ENCODE data around the gene SLCO4A1. TPM values are rescaled to one million over a fixed set of nuclear protein-coding genes. Genes with fewer than 3 reads are reported as not detected.

The SLCO4A1 gene
- total and polyA plus RNA-seq, 8 donors = 0.58 to 44.3 (median 11.9) TPM

DNA sequence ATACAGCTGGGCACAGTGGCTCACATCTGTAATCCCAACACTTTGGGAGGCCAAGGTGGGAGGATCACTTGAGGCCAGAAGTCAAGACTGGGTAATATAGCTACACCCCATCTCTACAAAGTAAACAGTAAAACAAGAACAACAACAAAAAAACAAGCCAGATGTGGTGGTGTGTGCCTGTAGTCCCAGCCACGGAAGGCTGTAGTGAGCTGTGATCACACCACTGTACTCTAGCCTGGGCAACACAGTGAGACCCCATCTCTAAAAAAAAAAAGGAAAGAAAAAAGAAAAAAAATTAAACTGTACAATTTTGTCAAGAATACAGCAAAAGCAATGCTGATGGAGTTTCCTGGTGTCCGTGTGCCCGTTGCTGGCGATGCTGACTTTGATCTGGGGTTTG is 47.2 kb upstream of the SLCO4A1 start:
- peaks cover 7 to 91% (median 20%) of the 10 kb centered on the region in 3 donors for H3K27me3 ChIP-seq
- TF ChIP-seq, protein P1, sequence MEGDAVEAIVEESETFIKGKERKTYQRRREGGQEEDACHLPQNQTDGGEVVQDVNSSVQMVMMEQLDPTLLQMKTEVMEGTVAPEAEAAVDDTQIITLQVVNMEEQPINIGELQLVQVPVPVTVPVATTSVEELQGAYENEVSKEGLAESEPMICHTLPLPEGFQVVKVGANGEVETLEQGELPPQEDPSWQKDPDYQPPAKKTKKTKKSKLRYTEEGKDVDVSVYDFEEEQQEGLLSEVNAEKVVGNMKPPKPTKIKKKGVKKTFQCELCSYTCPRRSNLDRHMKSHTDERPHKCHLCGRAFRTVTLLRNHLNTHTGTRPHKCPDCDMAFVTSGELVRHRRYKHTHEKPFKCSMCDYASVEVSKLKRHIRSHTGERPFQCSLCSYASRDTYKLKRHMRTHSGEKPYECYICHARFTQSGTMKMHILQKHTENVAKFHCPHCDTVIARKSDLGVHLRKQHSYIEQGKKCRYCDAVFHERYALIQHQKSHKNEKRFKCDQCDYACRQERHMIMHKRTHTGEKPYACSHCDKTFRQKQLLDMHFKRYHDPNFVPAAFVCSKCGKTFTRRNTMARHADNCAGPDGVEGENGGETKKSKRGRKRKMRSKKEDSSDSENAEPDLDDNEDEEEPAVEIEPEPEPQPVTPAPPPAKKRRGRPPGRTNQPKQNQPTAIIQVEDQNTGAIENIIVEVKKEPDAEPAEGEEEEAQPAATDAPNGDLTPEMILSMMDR (IDR thresholded peaks at IDR 0.05) = no peak
- TF ChIP-seq POLR2A (IDR thresholded peaks at IDR 0.05) = no peak
- no peak for TF ChIP-seq EP300 (IDR thresholded peaks at IDR 0.05)
- 53 to 72% (median 66%) methylated on average over 4 of the region's 4 CpGs for WGBS, 5 donors
- no peak overlapping the region for H3K27ac ChIP-seq
- peaks cover 9 to 30% (median 20%) of the 10 kb centered on the region in 4 donors for H3K4me1 ChIP-seq
- no peak overlapping the region for H3K4me3 ChIP-seq
- no peak for DNase-seq
- H3K36me3 ChIP-seq = no peaks in the 10 kb centered on the region
- H3K9me3 ChIP-seq = no peaks in the 10 kb centered on the region
- intact Hi-C loops (cut with DNase I; ENCODE audit: low total_unique reads) = no loop called here

DNA sequence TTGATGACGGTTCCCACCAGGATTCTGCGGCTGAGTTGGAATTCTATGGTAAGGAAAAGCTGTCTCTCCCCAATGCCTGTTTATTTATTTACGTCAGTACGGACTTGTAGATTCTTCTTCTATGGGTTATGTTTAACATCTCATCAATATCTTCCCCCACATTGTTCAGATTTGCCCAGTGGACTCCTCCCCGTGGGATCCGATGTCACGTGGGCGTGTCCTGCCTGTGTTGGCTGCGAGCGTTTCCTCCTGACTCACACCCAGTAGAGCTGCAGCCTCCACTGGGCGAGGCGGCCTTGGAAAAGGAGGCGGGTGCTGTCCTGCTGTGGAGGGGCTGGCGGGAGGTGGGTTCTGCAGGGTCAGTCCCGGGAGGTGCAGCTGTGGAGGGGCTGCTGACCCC is 46.8 kb upstream of the SLCO4A1 start:
- peaks cover 7 to 88% (median 20%) of the 10 kb centered on the region in 3 donors for H3K27me3 ChIP-seq
- peaks cover 9 to 29% (median 19%) of the 10 kb centered on the region in 4 donors for H3K4me1 ChIP-seq
- TF ChIP-seq, protein P1 (IDR thresholded peaks at IDR 0.05) = no peak
- TF ChIP-seq POLR2AphosphoS5 (IDR thresholded peaks at IDR 0.05) (peak in 2 of 3 donors; percentile 65 to 73), EP300 (IDR thresholded peaks at IDR 0.05) (no peak), POLR2A (IDR thresholded peaks at IDR 0.05) (no peak)
- intact Hi-C loops (cut with DNase I; ENCODE audit: low total_unique reads) = no loop called here
- H3K27ac ChIP-seq = no peak overlapping the region
- H3K36me3 ChIP-seq = no peaks in the 10 kb centered on the region
- 17 to 26% (median 21%) methylated on average over 15 of the region's 15 CpGs for WGBS, 5 donors
- peak; percentile 67 to 72 for DNase-seq
- no peak overlapping the region for H3K4me3 ChIP-seq
- H3K9me3 ChIP-seq = no peaks in the 10 kb centered on the region

DNA sequence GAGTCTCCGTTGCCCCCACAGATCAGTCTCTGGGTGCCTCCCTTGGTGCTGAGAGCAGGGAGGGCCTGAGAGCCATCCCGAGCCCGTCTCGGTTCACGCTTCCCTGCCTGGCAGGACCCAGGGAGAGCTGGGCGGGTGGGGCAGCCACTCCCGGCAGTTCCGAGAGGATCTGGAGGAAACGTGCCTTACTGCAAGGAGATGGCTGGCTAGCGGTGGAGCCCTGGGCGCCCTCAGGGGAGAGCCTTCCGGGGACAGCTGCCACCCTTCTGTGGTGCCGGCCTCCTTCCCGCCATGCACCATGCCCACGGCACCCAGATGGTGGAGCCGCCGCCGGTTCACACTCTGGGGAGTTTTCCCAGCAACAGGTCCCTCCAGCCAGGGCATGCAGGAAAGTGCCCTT is 45.8 kb upstream of the SLCO4A1 start:
- H3K4me3 ChIP-seq = no peak overlapping the region
- no peak for DNase-seq
- H3K4me1 ChIP-seq = peaks cover 14 to 32% (median 19%) of the 10 kb centered on the region in 4 donors
- intact Hi-C loops (cut with DNase I; ENCODE audit: low total_unique reads) = no loop called here
- TF ChIP-seq POLR2A (IDR thresholded peaks at IDR 0.05) (no peak), POLR2AphosphoS5 (IDR thresholded peaks at IDR 0.05) (no peak), EP300 (IDR thresholded peaks at IDR 0.05) (no peak)
- TF ChIP-seq, protein P1 (IDR thresholded peaks at IDR 0.05) = no peak
- H3K9me3 ChIP-seq = no peaks in the 10 kb centered on the region
- no peaks in the 10 kb centered on the region for H3K36me3 ChIP-seq
- peaks cover 7 to 85% (median 20%) of the 10 kb centered on the region in 3 donors for H3K27me3 ChIP-seq
- WGBS, 5 donors = 35 to 63% (median 50%) methylated on average over 16 to 18 of the region's 18 CpGs
- no peak overlapping the region for H3K27ac ChIP-seq

DNA sequence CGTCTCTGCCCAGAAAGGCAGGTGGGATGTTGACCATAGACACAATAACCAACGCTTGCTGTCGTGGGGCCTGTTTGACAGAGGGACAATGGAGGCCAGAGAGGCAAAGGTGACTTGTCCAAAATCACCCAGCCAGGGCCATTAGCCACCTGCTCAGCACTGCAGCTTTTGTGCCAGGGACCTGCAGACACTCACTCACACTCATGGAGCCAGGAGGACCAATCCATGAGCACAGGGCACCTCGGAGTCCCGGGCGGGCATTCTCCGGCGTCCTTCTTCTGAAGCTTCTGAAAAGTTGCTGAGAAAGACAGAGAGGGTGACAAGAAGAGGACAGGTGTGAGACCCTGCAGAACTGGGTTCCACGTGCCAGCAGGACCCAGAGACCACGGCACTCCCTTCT is 45.4 kb upstream of the SLCO4A1 start:
- Histone ChIP-seq H3K9me3 (no peaks in the 10 kb centered on the region), H3K36me3 (no peaks in the 10 kb centered on the region), H3K27me3 (peaks cover 7 to 82% (median 20%) of the 10 kb centered on the region in 3 donors), H3K4me1 (peaks cover 14 to 37% (median 20%) of the 10 kb centered on the region in 4 donors), H3K27ac (no peak overlapping the region), H3K4me3 (no peak overlapping the region)
- no peak for TF ChIP-seq EP300 (IDR thresholded peaks at IDR 0.05)
- no peak for TF ChIP-seq POLR2A (IDR thresholded peaks at IDR 0.05)
- TF ChIP-seq POLR2AphosphoS5 (IDR thresholded peaks at IDR 0.05) = no peak
- TF ChIP-seq, protein P1 (IDR thresholded peaks at IDR 0.05) = no peak
- no peak for DNase-seq
- WGBS, 5 donors = 72 to 77% (median 74%) methylated on average over 10 of the region's 10 CpGs
- intact Hi-C loops (cut with DNase I; ENCODE audit: low total_unique reads) = no loop called here
